Stimulated activated CD4-positive, alpha-beta T cell treated with anti-CD3 and anti-CD28 coated beads, Interleukin-1b, Interleukin-23, amount 100 ng/mL, for 48 hours (primary cell): ENCODE results near the gene APOL3.
"Not testable (repeated sequence)": the region's sequence is repeated elsewhere in the genome, so short reads cannot be mapped to it uniquely, and the experiment has no call there.

ENCODE experiments used
- DNase-seq: peaks from one replicate; pipeline ENCODE4 v3.0.0-alpha.2; 2020

Gene APOL3

DNA sequence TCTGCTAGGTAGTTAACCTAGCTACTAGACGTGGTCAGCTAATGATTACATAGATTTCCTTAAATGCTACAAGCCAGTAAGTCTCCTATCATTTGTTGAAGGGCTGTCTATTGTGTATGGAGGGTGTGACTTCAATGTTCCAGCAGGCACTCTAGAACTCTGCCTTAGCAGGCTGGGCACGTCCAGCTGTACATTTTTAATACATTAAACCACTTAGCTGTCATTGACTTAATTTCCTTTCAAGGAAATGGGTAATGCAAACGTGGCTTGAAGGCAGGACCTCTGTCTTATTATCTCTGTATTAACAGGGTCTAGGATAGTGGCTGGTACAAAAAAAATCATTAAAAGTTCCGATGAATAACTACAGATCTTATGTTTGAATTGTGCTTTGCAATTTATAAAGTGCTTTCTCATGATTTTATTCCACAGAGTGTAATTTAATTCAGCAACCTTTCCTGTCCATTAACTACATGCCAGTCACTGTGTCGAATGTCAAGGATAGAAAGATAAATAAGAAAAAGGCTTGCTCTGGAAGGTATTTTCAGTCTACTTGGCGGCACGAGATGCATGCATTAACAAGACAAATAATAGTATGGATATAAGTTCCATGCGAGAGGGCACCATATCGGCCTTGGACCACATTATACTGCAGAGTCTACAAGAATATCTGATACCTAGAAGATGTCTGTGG, 60.3 kb downstream of the APOL3 start:
- DNase-seq, result no peak

DNA sequence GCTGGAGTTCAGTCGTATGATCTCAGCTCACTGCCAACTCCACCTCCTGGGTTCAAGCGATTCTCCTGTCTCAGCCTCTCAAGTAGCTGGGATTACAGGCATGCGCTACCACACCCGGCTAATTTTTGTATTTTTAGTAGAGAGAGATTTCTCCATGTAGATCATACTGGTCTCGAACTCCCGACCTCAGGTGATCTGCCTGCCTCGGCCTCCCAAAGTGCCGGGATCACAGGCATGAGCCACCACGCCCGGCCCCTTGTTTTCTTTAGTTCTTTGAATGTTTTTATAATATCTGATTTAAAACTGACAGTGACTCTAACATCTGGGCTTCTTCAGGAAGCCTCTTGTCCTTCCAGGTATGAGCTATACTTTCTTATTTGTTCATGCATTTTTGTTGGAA, 61.0 kb downstream of the APOL3 start:
- DNase-seq, result not testable (repeated sequence)

DNA sequence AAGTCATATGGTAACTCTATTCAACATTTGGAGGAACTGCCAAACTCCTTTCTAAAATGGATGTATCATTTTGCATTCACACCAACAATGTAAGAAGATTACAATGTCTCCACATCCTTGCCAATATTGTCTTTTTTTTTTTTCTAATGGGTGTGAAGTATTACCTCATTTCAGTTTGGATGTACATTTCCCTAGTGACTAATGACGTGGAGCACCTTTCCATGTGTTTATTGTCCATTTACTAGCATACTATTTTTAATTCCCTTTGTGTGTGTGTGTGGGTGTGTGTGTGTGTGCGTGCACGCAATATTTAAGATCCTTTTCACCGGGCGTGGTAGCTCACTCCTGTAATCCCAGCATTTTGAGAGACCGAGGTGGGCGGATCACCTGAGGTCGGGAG, 62.7 kb downstream of the APOL3 start:
- no peak for DNase-seq

DNA sequence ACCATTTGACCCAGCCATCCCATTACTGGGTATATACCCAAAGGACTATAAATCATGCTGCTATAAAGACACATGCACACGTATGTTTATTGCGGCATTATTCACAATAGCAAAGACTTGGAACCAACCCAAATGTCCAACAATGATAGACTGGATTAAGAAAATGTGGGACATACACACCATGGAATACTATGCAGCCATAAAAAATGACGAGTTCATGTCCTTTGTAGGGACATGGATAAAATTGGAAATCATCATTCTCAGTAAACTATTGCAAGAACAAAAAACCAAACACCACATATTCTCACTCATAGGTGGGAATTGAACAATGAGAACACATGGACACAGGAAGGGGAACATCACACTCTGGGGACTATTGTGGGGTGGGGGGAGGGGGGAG, 69.8 kb downstream of the APOL3 start:
- not testable (repeated sequence) for DNase-seq
